GM18502 (cell line): ENCODE measurements around the gene DAZAP1.
"Not testable (repeated sequence)": the region's sequence is repeated elsewhere in the genome, so short reads cannot be mapped to it uniquely, and the experiment has no call there.

ENCODE experiments used
- ATAC-seq: cut with Tn5 transposase; IDR thresholded peaks from one replicate; pipeline ENCODE4 v1.9.1; 2021; ENCODE audit warnings: mild to moderate bottlenecking; ENCODE audit not compliant: unreplicated experiment, poor library complexity

Gene DAZAP1

DNA sequence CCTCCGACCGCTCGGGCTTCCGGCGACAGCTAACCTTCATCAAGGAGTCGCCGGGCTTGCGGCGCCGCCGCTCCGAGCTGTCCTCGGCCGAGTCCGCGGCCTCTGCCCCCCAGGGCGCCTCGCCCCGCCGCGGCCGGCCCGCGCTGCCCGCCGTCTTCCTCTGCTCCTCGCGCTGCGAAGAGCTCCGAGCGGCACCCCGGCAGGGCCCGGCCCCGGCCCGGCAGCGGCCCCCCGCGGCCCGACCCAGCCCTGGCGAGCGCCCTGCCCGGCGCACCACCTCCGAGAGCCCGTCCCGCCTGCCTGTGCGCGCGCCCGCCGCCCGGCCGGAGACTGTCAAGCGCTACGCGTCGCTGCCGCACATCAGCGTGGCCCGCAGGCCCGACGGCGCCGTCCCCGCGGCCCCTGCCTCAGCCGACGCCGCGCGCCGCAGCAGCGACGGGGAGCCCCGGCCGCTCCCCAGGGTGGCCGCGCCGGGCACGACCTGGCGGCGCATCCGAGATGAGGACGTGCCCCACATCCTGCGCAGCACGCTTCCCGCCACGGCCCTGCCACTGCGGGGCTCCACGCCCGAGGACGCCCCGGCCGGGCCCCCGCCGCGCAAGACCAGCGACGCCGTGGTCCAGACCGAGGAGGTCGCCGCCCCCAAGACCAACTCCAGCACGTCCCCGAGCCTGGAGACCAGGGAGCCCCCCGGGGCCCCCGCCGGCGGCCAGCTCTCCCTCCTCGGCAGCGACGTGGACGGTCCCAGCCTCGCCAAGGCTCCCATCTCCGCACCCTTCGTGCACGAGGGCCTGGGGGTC is 62.1 kb downstream of the DAZAP1 start:
- no peak for ATAC-seq

DNA sequence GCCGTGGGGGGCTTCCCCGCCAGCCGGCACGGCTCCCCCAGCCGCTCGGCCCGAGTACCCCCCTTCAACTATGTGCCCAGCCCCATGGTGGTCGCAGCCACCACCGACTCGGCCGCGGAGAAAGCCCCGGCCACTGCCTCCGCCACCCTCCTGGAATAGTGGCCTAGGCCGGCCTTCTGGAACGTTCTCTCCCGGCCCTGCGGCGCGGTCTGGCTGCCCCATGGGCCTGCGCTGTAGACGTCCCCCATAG is 62.6 kb downstream of the DAZAP1 start:
- ATAC-seq: no peak

- ATAC-seq: no peak
Observed at GRCh38 chr19:1470305-1471009, 63.1 kb downstream of the DAZAP1 start.

DNA sequence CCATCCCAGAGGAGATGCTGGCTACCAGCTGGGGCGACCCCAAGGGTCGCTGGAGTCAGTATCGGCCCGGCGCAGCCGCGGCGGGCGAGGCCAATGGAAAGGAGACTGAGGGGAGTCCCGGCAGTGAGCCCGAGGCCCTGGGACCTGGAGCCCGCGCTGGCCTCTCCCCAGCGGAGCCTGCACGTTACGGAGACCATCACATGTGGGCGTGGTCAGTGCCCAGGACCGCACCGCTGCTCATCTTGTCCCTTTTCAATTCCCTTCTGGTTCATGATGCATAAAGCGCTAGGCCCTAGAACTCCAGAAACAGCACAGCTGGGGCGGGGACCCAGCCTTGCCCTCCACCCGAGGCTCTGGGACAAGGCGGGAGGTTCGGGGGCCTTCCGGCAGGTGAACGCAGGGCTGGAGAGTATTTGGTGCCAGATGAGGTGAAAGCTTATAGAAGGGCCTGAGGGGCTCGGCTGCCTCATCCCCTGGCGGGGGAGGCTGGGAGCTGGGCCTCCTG is 63.7 kb downstream of the DAZAP1 start:
- ATAC-seq: no peak

- no peak for ATAC-seq
Observed at GRCh38 chr19:1471515-1472160, 64.3 kb downstream of the DAZAP1 start.

- no peak for ATAC-seq
Observed at GRCh38 chr19:1472231-1473084, 65.1 kb downstream of the DAZAP1 start.

GRCh38 chr19:1473085-1473851 is 65.9 kb downstream of the DAZAP1 start:
- ATAC-seq: no peak

DNA sequence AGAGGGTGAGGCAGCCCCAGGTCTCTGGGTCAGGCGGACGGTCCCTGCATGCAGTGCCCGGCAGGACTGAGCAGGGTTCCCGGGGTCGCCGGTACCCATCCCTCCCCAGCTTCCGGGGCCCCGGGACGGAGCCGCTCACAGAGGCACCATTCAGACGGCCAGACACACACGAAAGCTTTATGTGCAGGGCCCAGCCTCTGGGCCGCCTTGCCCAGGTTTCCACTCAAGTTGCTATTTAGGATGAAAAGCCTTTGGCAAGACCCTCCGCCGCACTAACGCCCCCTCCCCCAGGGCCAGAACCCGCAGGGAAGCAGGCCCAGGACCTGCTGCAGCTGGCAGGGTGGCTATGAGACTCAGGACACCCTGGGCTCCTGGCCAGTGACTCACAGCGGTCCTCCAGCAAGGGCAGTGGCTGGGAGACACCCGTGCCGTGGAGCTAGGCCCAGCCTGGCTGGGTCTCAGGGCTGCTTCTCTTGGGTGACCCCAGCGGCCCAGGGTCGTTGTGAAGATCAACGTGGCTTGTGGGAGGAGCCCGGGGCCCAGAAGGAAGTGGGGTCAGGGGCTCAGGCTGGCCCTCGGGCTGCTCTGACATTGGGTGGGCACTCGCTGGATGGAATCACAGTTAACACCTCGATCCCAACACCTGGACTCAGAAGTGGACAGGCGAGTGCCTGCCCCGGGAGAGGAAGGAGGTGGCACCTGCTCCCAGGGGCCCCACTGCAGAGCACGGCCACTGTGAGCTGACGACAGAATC is 66.8 kb downstream of the DAZAP1 start:
- ATAC-seq: no peak

DNA sequence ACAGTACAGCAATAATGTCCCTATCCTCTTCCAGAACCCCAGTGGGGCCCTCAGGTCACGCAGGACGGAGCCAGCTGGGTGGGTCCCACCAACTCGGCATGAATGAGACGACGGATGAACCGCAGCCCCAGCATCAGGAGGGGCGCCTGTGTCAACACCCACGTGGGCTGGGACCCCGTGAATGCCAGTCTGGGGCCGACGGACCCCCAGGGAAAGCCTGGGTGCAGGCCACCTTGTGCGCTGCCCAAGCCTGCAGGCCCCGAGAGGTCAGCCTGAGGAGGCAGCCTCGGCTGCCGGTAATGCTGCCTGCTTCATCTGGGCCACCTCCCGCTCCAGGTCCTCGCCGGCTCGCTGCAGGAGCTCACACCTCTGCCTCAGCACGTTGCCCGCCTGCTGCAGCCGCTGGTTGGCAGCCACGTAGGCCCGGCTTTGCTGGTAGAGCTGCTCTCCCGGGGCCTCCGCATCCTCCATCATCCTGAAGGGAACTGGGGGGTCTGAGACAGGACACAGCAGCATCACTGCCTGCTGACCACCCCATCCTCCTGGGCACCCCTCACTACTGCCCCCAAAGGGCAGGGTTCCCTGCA is 67.5 kb downstream of the DAZAP1 start:
- ATAC-seq: no peak

- no peak for ATAC-seq
Observed at GRCh38 chr19:1475751-1476437, 68.5 kb downstream of the DAZAP1 start.

GRCh38 chr19:1477056-1477455 is 69.7 kb downstream of the DAZAP1 start:
- not testable (repeated sequence) for ATAC-seq

- ATAC-seq: peak; percentile 84
Observed at GRCh38 chr19:1478934-1479707, 71.7 kb downstream of the DAZAP1 start, which contains the start of gene C19orf25. TSS of gene C19orf25 (minus strand) at chr19:1479215. CDS start at chr19:1478903, 312 bp downstream.

GRCh38 chr19:1481224-1481892 is 74.0 kb downstream of the DAZAP1 start:
- no peak for ATAC-seq

DNA sequence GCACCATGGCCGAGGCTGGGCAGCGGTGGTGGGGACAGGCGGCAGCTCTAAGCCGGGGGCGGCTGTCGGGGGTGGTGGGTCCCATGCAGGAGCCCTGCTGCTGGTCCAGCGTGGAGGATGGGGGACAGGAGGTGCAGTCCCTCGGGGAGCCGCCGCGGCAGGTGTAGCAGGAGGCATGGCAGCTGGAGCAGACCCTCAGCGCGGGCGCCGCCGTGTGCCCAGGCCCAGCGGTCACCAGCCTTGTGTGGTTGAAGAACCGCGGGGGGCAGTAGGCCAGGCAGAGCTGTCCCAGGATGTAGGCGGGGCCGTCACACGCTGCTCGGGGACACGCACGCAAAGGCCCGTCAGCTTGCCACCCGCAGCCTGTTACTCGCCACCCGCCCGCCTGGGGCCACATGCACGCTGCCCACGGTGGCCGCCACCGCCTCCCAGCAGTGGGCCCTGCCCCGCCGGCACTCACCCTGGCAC is 74.5 kb downstream of the DAZAP1 start:
- ATAC-seq: no peak

GRCh38 chr19:1482361-1483130 is 75.2 kb downstream of the DAZAP1 start:
- ATAC-seq: no peak
